GM18868 (cell line): ENCODE results near the gene NFATC3.
"Not testable (repeated sequence)": the region's sequence is repeated elsewhere in the genome, so short reads cannot be mapped to it uniquely, and the experiment has no call there.

Experiments
- ATAC-seq: cut with Tn5 transposase; IDR thresholded peaks from one replicate; pipeline ENCODE4 v1.9.1; 2021; ENCODE audit warnings: mild to moderate bottlenecking, moderate library complexity; ENCODE audit not compliant: unreplicated experiment

The NFATC3 gene

GRCh38 chr16:68088130-68088972 is 3.2 kb downstream of the NFATC3 start:
- no peak for ATAC-seq

- ATAC-seq, result no peak
Observed at GRCh38 chr16:68089067-68089466, 3.9 kb downstream of the NFATC3 start.

GRCh38 chr16:68090130-68090529 is 5.0 kb downstream of the NFATC3 start:
- ATAC-seq, result no peak

GRCh38 chr16:68090533-68090932 is 5.4 kb downstream of the NFATC3 start:
- no peak for ATAC-seq

GRCh38 chr16:68091380-68092261 is 6.5 kb downstream of the NFATC3 start:
- no peak for ATAC-seq

GRCh38 chr16:68092275-68092674 is 7.1 kb downstream of the NFATC3 start:
- not testable (repeated sequence) for ATAC-seq

GRCh38 chr16:68093816-68094613 is 8.8 kb downstream of the NFATC3 start:
- no peak for ATAC-seq

- ATAC-seq, result no peak
Observed at GRCh38 chr16:68094614-68094934, 9.4 kb downstream of the NFATC3 start.

- no peak for ATAC-seq
Observed at GRCh38 chr16:68096491-68096890, 11.3 kb downstream of the NFATC3 start.

GRCh38 chr16:68097088-68097487 is 11.9 kb downstream of the NFATC3 start:
- no peak for ATAC-seq

GRCh38 chr16:68097895-68098294 is 12.7 kb downstream of the NFATC3 start:
- no peak for ATAC-seq

GRCh38 chr16:68100488-68100887 is 15.3 kb downstream of the NFATC3 start:
- no peak for ATAC-seq

GRCh38 chr16:68105611-68106010 is 20.4 kb downstream of the NFATC3 start:
- ATAC-seq, result no peak

GRCh38 chr16:68107230-68107928 is 22.2 kb downstream of the NFATC3 start:
- ATAC-seq, result not testable (repeated sequence)

- not testable (repeated sequence) for ATAC-seq
Observed at GRCh38 chr16:68109156-68109555, 24.0 kb downstream of the NFATC3 start.

GRCh38 chr16:68110611-68111010 is 25.4 kb downstream of the NFATC3 start:
- not testable (repeated sequence) for ATAC-seq

- no peak for ATAC-seq
Observed at GRCh38 chr16:68111379-68111778, 26.2 kb downstream of the NFATC3 start.

GRCh38 chr16:68113059-68113761 is 28.0 kb downstream of the NFATC3 start:
- no peak for ATAC-seq

GRCh38 chr16:68113765-68114240 is 28.6 kb downstream of the NFATC3 start:
- no peak for ATAC-seq

- not testable (repeated sequence) for ATAC-seq
Observed at GRCh38 chr16:68114939-68115338, 29.8 kb downstream of the NFATC3 start.
